A673 (cell line): ENCODE measurements around the gene SYT13.

Experiments
- CTCF ChIP-seq: fragments of 300-800, 200-600 bp; sonication (generic); conservative IDR thresholded peaks from 2 replicates; pipeline ENCODE4 v1.5.1; 2017; ENCODE audit warnings: low read depth, mild to moderate bottlenecking, antibody characterized with exemption, low read length, moderate library complexity, mixed read lengths
- EZH2 ChIP-seq: fragments of 200-600 bp; sonication (generic); IDR thresholded peaks from 2 replicates; pipeline ENCODE4 v1.6.1; 2017; ENCODE audit warnings: borderline replicate concordance, low read depth, mild to moderate bottlenecking, mixed read lengths, antibody characterized with exemption, low read length; ENCODE audit not compliant: poor library complexity, severe bottlenecking

- no peak for TF ChIP-seq CTCF
- no peak for TF ChIP-seq EZH2
These were observed 26.5 kb downstream of the SYT13 start for GRCh38 chr11:45259592-45259991.
